H4 (cell line): Measurements from ENCODE around the gene SF3A1. TPM values are rescaled to one million over a fixed set of nuclear protein-coding genes. Genes with fewer than 3 reads are reported as not detected.
A peak's percentile ranks its signal among the peaks of the same experiment; 100 is the strongest.
"Not testable (repeated sequence)": the region's sequence is repeated elsewhere in the genome, so short reads cannot be mapped to it uniquely, and the experiment has no call there.

ENCODE experiments used
- DNase-seq: peaks from one replicate; pipeline ENCODE4 v3.0.0-alpha.2; 2015; ENCODE audit warnings: low spot score
- total RNA-seq: library from RNA; depleted of rRNA; stranded (reverse); fragments of >200 nt; shearing (Covaris generic); gene quantifications from 2 replicates; pipeline ENCODE4 v1.2.3, GENCODE V29; 2014; rRNA removed

SF3A1 gene
- total RNA-seq: 14.5 and 45.6 TPM in 2 replicates

GRCh38 chr22:30356449-30357235, at the start of gene SF3A1, which contains the start of gene CCDC157:
Gene SF3A1 (minus strand): TSS chr22:30356894. CDS start chr22:30356792, 102 bp downstream.
Gene CCDC157 (plus strand): TSS chr22:30357007. CDS start chr22:30366001, 8,994 bp downstream.
- peak; percentile 71 for DNase-seq

GRCh38 chr22:30406400-30406799, 49.7 kb upstream of the SF3A1 start:
- no peak for DNase-seq

- DNase-seq: no peak
Measured at GRCh38 chr22:30405731-30406130, 49.0 kb upstream of the SF3A1 start.

DNA sequence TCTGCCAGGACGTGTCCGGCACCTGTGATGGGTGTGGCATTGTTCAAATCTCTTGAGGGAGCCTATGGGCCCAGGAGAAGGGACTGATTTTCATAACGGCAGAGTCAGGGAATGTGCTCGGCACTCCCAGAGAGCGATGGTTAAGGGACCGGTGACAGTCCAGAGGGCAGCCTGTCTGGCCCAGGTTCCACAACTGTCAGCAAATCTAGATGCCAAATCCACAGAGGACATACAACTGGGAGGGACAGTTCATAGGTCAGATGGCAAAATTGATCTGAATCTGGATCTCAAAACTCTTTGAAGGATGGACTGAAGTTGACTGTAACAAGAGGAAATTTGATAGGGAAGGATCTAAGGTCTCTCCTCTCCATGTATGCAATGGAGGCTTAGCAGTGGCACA, 47.6 kb upstream of the SF3A1 start:
- no peak for DNase-seq

GRCh38 chr22:30402766-30403104, 46.0 kb upstream of the SF3A1 start:
- DNase-seq: not testable (repeated sequence)

DNA sequence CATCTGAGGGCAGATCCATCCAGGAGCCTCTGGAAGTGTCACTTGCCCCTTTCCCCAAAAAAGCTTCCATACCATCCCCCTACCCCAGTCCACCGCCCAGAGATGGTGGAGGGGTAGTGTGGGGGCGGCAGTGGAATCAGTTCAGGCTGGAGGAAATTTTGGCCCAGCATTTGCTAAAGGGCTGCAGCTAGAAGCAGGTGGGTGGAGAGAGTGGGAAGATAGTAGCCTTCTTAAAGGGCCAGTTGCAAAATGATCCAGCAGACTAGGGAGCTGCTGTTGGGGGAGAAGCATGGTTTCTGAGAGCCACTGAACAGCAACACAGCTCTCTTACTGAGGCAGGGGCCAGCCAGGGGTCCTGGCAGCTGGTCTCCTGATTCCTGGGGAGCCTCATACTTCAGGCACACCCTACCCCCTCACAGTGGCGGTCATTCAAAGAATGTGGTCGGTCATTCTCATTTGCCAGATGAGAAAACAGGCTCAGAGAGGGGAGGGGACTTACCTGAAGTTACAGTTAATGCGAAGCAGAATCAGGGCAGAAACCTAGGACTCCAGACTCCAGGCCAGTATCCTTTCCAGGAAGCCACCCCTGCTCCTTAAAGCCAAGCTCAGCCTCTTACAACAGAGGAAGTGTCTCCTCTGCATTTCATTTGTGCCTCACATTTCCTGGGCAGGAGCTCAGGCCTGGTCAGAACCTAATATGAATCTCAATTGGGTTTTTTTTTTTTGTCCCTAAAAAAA, 45.5 kb upstream of the SF3A1 start:
- DNase-seq: no peak

GRCh38 chr22:30401024-30401423, 44.3 kb upstream of the SF3A1 start:
- DNase-seq: not testable (repeated sequence)

DNA sequence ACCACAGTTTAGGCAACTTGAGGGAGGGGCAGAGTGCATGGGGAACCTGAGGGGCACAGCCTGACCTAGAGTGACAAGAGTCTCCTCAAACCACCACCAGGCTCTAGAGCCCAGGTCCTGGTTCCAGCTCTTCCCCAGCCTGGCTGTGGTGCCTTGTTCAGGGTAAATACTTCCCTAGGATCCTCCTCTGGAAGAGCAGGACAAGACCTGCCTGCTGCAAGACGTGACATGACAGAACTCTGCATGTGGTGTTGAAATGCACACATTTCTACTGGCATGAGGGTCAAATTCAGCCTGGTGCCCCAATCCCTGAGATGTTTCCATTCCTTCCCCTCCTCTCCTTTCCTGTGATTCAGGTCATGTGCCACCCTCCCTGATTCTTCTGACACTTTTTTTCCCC, 43.5 kb upstream of the SF3A1 start:
- no peak for DNase-seq

GRCh38 chr22:30399718-30400117, 43.0 kb upstream of the SF3A1 start:
- no peak for DNase-seq

DNA sequence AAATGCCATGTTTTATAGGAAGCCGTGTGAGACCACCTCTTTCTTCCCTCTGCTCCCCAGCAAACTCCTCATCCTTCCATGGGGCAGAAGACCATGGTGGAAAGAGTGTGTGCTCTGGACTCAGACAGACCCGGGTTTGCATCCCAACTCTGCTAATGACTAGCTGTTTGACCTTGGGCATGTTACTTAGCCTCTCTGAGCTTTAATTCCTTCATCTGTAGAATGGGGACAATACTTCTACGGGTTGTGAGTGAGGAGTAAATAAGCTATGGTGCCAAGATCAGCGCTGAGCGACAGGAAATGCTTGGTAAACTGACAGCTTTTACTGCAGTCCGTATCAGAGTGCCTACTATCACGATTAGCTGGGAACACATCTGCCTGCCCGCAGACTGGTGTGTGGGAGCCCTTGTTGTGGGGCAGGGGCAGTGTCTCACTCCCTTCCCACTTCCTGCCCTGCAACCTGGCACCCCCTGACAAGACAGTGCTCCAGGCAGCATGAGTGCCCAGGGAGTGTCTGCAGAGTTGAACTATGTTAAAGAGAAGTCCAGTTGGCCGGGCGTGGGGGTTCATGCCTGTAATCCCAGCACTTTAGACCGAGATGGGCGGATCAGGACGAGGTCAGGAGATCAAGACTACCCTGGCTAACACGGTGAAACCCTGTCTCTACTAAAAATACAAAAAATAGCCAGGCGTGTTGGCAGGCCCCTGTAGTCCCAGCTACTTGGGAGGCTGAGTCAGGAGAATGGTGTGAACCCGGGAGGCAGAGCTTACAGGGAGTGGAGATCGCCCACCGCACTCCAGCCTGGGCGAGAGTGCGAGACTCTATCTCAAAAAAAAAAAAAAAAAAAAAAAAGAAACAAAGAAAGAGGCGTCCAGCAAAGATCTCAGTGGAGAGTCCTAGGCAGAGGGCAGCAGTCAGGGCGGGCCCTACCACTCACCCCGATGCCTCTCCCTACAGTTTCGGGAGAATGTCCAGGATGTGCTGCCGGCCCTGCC, 42.3 kb upstream of the SF3A1 start:
- no peak for DNase-seq

GRCh38 chr22:30397656-30398635, 41.3 kb upstream of the SF3A1 start:
- no peak for DNase-seq

DNA sequence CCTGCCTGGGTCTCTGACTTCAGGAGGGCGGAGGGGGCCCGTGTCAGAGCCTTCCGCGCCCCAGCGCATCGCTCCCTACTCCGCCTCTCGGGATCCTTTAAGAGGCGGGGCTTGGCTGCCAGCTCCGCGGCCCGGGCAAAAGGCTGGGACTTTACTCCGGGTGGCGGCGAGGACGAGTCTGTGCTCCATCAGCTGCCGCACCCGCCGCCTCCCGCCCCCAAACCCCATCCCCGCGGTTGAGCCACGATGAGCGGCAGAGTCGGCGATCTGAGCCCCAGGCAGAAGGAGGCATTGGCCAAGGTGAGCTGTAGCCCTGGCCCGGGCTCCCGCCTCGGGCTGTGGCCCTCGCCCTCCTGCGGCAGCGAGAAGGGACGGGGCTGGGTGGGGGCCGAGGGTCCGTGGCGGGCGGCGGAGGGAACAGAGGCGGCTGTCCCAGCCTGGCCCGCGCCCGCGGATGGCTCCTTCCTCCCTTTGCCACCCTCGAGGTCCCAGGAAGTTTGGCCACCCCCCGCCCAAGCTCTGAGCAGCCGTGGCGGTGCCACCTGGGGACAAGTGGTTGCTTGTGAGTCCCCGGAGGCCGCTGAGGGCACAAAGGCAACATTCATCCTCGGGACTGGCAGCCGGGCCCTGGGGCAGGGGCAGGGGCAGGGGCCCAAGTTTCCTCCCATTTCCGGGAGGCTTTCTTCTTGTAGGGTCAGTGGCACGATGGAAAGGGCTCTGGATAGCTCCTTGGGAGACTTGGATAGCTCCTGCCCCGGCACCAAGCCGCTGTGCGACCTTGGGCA, 40.4 kb upstream of the SF3A1 start, which contains the start of gene SEC14L2:
TSS of gene SEC14L2 (plus strand) at position 148 of the 785 bp plus-strand sequence. CDS start at position 247, 99 bp downstream.
- peak; percentile 16 for DNase-seq

DNA sequence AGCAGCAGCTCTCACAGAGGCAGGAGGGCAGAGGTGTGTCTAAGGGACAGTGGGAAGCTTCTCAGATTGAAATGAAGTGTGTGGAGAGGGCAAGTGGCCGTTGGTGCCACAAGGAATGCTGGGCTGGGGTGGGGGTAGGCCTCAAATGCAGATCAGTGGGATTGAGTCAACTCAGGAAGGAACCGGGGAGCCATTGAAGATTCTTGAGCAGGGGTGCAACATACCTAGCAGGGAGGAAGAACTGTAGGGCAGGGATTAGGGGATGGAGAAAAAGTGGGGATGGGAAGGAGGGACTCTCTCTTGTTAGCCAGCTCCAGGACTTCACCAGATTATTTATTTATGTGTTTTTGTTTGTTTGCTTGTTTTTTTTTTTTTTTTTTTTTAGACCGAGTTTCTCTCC, 37.2 kb upstream of the SF3A1 start:
- DNase-seq: no peak

GRCh38 chr22:30393322-30393680, 36.6 kb upstream of the SF3A1 start:
- DNase-seq: no peak

DNA sequence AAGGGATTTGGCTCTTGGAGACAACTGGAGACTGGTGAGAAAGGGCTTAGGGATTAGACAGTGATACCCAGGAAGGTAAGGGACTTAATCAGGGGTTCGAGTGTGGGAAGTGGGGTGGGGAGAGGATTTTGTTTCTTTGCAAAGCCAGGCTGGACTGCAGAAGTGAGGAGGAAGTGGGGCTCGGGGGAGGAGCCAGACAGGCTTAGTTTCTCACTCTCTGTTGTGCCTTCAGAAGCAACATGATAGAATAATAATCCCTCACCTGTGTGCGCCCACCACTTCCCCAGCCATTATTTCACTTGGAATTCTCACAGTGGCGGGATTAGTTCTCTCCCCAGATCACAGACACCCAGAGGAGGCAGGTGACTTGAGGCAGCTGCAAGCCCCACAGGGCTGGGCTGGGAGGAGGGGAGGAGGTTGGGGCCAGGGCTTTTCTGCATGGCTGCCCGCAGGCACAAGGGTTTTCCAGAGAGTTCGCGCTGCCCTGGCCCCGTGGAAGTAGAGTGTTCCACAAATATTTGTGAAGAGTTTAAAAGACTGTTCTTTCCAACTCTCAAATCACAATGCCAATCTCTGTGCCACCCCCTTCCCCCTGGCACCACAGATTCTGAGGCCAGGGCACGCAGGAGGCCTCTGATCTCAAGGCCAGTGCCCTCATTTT, 36.1 kb upstream of the SF3A1 start:
- no peak for DNase-seq

GRCh38 chr22:30390974-30391691, 34.4 kb upstream of the SF3A1 start:
- peak; percentile 62 for DNase-seq

DNA sequence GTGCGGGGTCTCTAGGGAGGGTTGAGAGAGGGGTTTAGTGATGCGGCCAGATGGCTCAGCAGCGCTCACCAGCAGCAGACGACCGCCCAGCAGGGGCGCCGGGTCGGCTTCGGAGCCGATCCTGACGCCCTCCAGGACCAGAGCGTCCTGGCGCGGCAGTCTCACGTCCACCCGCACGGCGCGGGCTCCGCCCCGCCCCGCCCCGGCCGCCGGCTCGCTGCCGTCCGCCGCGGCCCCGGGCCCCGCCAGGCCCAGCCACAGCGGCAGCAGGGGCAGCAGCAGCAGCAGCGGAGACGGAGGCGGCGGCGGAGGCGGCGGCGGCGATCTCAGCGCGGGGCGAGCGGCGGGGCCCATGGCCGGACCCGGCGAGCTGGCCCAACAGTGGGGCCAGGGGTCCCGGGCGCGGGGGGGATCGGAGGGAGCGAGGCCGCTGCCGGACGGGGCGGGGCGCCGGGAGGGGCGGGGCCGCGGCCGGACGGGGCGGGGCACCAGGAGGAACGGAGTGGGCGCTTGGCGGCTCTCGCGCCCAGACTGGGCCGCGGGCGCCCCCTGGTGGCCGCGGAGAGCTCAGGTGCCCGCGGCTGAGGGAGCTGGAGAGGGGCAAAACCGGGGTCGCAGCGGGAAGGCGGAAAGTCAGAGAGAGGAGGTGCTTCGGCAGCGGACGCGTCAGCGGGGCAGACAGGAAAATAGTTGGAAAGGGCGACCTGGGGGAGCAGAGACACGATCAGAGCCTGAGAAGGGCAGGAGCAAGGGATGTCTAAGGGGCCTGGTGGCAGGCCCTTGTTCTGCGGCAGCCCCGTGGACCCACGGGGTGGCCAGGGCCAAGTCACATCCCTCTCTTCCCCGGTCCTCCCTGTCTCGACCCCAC, 30.5 kb upstream of the SF3A1 start, which contains the start of gene RNF215:
TSS of gene RNF215 (minus strand) at position 452 of the 868 bp plus-strand sequence. CDS start at position 354, 98 bp downstream.
- DNase-seq: peak; percentile 26
